ENCODE measurements around the gene C11orf24.
A peak's percentile ranks its signal among the peaks of the same experiment; 100 is the strongest.
"Not testable (repeated sequence)": the region's sequence is repeated elsewhere in the genome, so short reads cannot be mapped to it uniquely, and the experiment has no call there.

The C11orf24 gene

GRCh38 chr11:68257477-68258362 is 14.1 kb downstream of the C11orf24 start:
- H3K4me3 ChIP-seq (ENCODE audit: low read depth, low read length): no peak overlapping the region

- H3K4me3 ChIP-seq (ENCODE audit: low read depth, low read length): no peak overlapping the region
Measured at GRCh38 chr11:68256331-68256741, 15.4 kb downstream of the C11orf24 start.

- H3K4me3 ChIP-seq (ENCODE audit: low read depth, low read length): no peak overlapping the region
Measured at GRCh38 chr11:68255526-68255925, 16.2 kb downstream of the C11orf24 start.

GRCh38 chr11:68254421-68254820 is 17.4 kb downstream of the C11orf24 start:
- no peak overlapping the region for H3K4me3 ChIP-seq (ENCODE audit: low read depth, low read length)

- H3K4me3 ChIP-seq (ENCODE audit: low read depth, low read length): no peak overlapping the region
Measured at GRCh38 chr11:68251765-68252164, 20.0 kb downstream of the C11orf24 start.

GRCh38 chr11:68244912-68245311 is 26.9 kb downstream of the C11orf24 start:
- H3K4me3 ChIP-seq (ENCODE audit: low read depth, low read length): not testable (repeated sequence)

- H3K4me3 ChIP-seq (ENCODE audit: low read depth, low read length): not testable (repeated sequence)
Measured at GRCh38 chr11:68243847-68244246, 27.9 kb downstream of the C11orf24 start.

GRCh38 chr11:68242616-68243015 is 29.2 kb downstream of the C11orf24 start:
- no peak overlapping the region for H3K4me3 ChIP-seq (ENCODE audit: low read depth, low read length)

GRCh38 chr11:68231621-68232020 is 40.2 kb downstream of the C11orf24 start:
- H3K4me3 ChIP-seq (ENCODE audit: low read depth, low read length): no peak overlapping the region

- H3K4me3 ChIP-seq (ENCODE audit: low read depth, low read length): no peak overlapping the region
Measured at GRCh38 chr11:68229601-68230000, 42.2 kb downstream of the C11orf24 start.

GRCh38 chr11:68226421-68226820 is 45.4 kb downstream of the C11orf24 start:
- H3K4me3 ChIP-seq (ENCODE audit: low read depth, low read length): no peak overlapping the region

- H3K4me3 ChIP-seq (ENCODE audit: low read depth, low read length): no peak overlapping the region
Measured at GRCh38 chr11:68224606-68225005, 47.2 kb downstream of the C11orf24 start.

GRCh38 chr11:68223275-68223674 is 48.5 kb downstream of the C11orf24 start:
- no peak overlapping the region for H3K4me3 ChIP-seq (ENCODE audit: low read depth, low read length)

GRCh38 chr11:68221406-68221805 is 50.4 kb downstream of the C11orf24 start:
- H3K4me3 ChIP-seq (ENCODE audit: low read depth, low read length): no peak overlapping the region

- H3K4me3 ChIP-seq (ENCODE audit: low read depth, low read length): no peak overlapping the region
Measured at GRCh38 chr11:68216171-68216938, 55.4 kb downstream of the C11orf24 start.

- H3K4me3 ChIP-seq (ENCODE audit: low read depth, low read length): no peak overlapping the region
Measured at GRCh38 chr11:68215524-68216170, 56.1 kb downstream of the C11orf24 start.

- H3K4me3 ChIP-seq (ENCODE audit: low read depth, low read length): no peak overlapping the region
Measured at GRCh38 chr11:68215087-68215445, 56.7 kb downstream of the C11orf24 start.

- peak overlapping the region; percentile 67 for H3K4me3 ChIP-seq (ENCODE audit: low read depth, low read length)
Measured at GRCh38 chr11:68214173-68215086, 57.3 kb downstream of the C11orf24 start.

- H3K4me3 ChIP-seq (ENCODE audit: low read depth, low read length): peak overlapping the region; percentile 67
Measured at GRCh38 chr11:68213555-68214172, 58.1 kb downstream of the C11orf24 start.

GRCh38 chr11:68213135-68213515 is 58.6 kb downstream of the C11orf24 start, which contains the start of gene KMT5B:
Gene KMT5B (minus strand): TSS chr11:68213296. CDS start chr11:68190076, 23,220 bp downstream.
- H3K4me3 ChIP-seq (ENCODE audit: low read depth, low read length): peak within 1 kb of the TSS; percentile 87
